A549 (cell line): ENCODE measurements around the gene SLAMF1. TPM values are rescaled to one million over a fixed set of nuclear protein-coding genes. Genes with fewer than 3 reads are reported as not detected.
A peak's percentile ranks its signal among the peaks of the same experiment; 100 is the strongest.
"Not testable (repeated sequence)": the region's sequence is repeated elsewhere in the genome, so short reads cannot be mapped to it uniquely, and the experiment has no call there.

Experiments used
- ATAC-seq, 2 experiments: fragments of 200-7000 bp in 1 of 2; fragments of >200 bp in 1 of 2; cut with Nextera tagmentation in 1 of 2; cut with Tn5 transposase in 1 of 2; 3 replicates each; pipeline versions ENCODE4 v1.8.0 to v1.9.1; 2018 to 2020; ENCODE audit warnings: mild to moderate bottlenecking in 1 of 2, moderate library complexity in 1 of 2
- CTCF ChIA-PET: fragments of 300-600 bp; sonication (Branson Sonifier 250); formaldehyde crosslinking; extraction: SDS; loops from one replicate; lab custom pipeline; 2021; ENCODE audit warnings: antibody characterized with exemption, inconsistent platforms; lab: Yijun Ruan, JAX
- POLR2A ChIA-PET: fragments of 350-600 bp; formaldehyde crosslinking; extraction: SDS; loops from one replicate; lab custom pipeline; 2021; ENCODE audit warnings: antibody characterized with exemption, inconsistent platforms; lab: Yijun Ruan, JAX
- DNase-seq, 2 experiments: peaks; one replicate each; pipeline versions ENCODE4 v3.0.0 to v3.0.0-alpha.2; 2011 to 2016; ENCODE audit warnings: low read depth in 1 of 2, low spot score in 1 of 2
- FAIRE-seq: peaks from 2 replicates; lab custom pipeline; 2011; peaks lifted over from hg19 to GRCh38; lab: Jason Lieb, UNC
- H3K27ac ChIP-seq, 2 experiments: fragments of >200 bp; sonication (Bioruptor Twin); formaldehyde crosslinking; 3 replicates each; pipeline ENCODE4 v1.5.1; 2016 to 2017
- H3K4me1 ChIP-seq: fragments of >200 bp; sonication (Bioruptor Twin); formaldehyde crosslinking; 3 replicates; pipeline ENCODE4 v1.6.1; 2016
- H3K4me2 ChIP-seq: fragments of >200 bp; sonication (Bioruptor Twin); formaldehyde crosslinking; 3 replicates; pipeline ENCODE4 v1.6.1; 2016
- H3K4me3 ChIP-seq: fragments of >200 bp; sonication (Bioruptor Twin); formaldehyde crosslinking; 3 replicates; pipeline ENCODE4 v1.5.1; 2016
- H3K9me3 ChIP-seq: fragments of >200 bp; sonication (Bioruptor Twin); formaldehyde crosslinking; 3 replicates; pipeline ENCODE4 v1.6.1; 2016
- CBX2 ChIP-seq: fragments of 200-600 bp; sonication (generic); IDR thresholded peaks from 2 replicates; pipeline ENCODE4 v1.6.1; 2016; ENCODE audit warnings: low read depth, mild to moderate bottlenecking, borderline replicate concordance
- HEYL ChIP-seq: fragments of 250-450 bp; sonication (Bioruptor Pico); IDR thresholded peaks from 2 replicates; pipeline ENCODE4 v1.8.0; 2021; ENCODE audit warnings: mild to moderate bottlenecking, moderate library complexity
- HOXA7 ChIP-seq: fragments of 250-450 bp; sonication (Bioruptor Pico); IDR thresholded peaks from 2 replicates; pipeline ENCODE4 v1.5.0; 2020; ENCODE audit warnings: mild to moderate bottlenecking, moderate library complexity
- KDM1A ChIP-seq: fragments of 200-600 bp; sonication (generic); IDR thresholded peaks from 2 replicates; pipeline ENCODE4 v1.6.1; 2016; ENCODE audit warnings: low read depth, mild to moderate bottlenecking
- KDM5A ChIP-seq: fragments of 200-600 bp; sonication (generic); IDR thresholded peaks from 2 replicates; pipeline ENCODE4 v1.6.1; 2016; ENCODE audit warnings: antibody characterized with exemption, mild to moderate bottlenecking
- MYC ChIP-seq: IDR thresholded peaks from 2 replicates; pipeline ENCODE4 v1.6.1; 2012; ENCODE audit warnings: mild to moderate bottlenecking, inconsistent platforms, low read length, improper control_type of control experiment, borderline replicate concordance
- NR3C1 ChIP-seq: fragments of >200 bp; sonication (Bioruptor Twin); formaldehyde crosslinking; IDR thresholded peaks from 3 replicates; pipeline ENCODE4 v1.6.1; 2017
- PHF8 ChIP-seq: fragments of 200-600 bp; sonication (generic); IDR thresholded peaks from 2 replicates; pipeline ENCODE4 v1.6.1; 2016; ENCODE audit warnings: low read depth, mild to moderate bottlenecking, antibody characterized with exemption, moderate library complexity, borderline replicate concordance
- RAD21 ChIP-seq, 2 experiments: fragments of >200 bp in 1 of 2; sonication (Bioruptor Twin) in 1 of 2; formaldehyde crosslinking in 1 of 2; IDR thresholded peaks in 1 of 2; conservative IDR thresholded peaks in 1 of 2; 2 replicates in 1 of 2; 3 replicates in 1 of 2; pipeline ENCODE4 v1.6.1; 2012 to 2018; ENCODE audit warnings: inconsistent platforms in 1 of 2
- RARB ChIP-seq: fragments of 250-450 bp; sonication (Bioruptor Pico); IDR thresholded peaks from 2 replicates; pipeline ENCODE4 v1.8.0; 2021; ENCODE audit warnings: mild to moderate bottlenecking, moderate library complexity
- RFX5 ChIP-seq: fragments of 450-650 bp; IDR thresholded peaks from 2 replicates; pipeline ENCODE4 v1.7.1; 2014; ENCODE audit warnings: antibody characterized with exemption, mild to moderate bottlenecking, moderate library complexity
- ZFP36 ChIP-seq: fragments of 450-650 bp; IDR thresholded peaks from 2 replicates; pipeline ENCODE4 v1.6.1; 2014; ENCODE audit warnings: borderline replicate concordance; ENCODE audit not compliant: partially characterized antibody
- ZSCAN20 ChIP-seq: fragments of 250-450 bp; sonication (Bioruptor Pico); IDR thresholded peaks from 2 replicates; pipeline ENCODE4 v1.8.0; 2022; ENCODE audit warnings: mild to moderate bottlenecking, moderate library complexity
- WGBS: methylation state at CpG from one replicate; pipeline ENCODE4 v1.1.6; 2017; ENCODE audit errors: missing lambda C conversion rate; 5-methylcytosine and 5-hydroxymethylcytosine counted together
- polyA minus RNA-seq: library from RNA; depleted of rRNA, polyadenylated mRNA; stranded (reverse); fragments of >200 nt; gene quantifications from 2 replicates; pipeline ENCODE4 v1.2.3, GENCODE V29; 2011; rRNA and poly(A)+ RNA removed
- polyA plus RNA-seq, 4 experiments: library from polyadenylated mRNA; depleted of rRNA in 3 of 4; stranded (reverse); fragments of >200 nt; fragmentation: RNase III in 1 of 4; extraction: RNeasy Plus Mini Kit Qiagen cat#74134 plus additional on column Dnase treatment in 1 of 4; gene quantifications; 2 replicates in 3 of 4; 3 replicates in 1 of 4; pipeline ENCODE4 v1.2.3, GENCODE V29; 2011 to 2017

SLAMF1 gene, protein sequence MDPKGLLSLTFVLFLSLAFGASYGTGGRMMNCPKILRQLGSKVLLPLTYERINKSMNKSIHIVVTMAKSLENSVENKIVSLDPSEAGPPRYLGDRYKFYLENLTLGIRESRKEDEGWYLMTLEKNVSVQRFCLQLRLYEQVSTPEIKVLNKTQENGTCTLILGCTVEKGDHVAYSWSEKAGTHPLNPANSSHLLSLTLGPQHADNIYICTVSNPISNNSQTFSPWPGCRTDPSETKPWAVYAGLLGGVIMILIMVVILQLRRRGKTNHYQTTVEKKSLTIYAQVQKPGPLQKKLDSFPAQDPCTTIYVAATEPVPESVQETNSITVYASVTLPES
- polyA plus RNA-seq (2011; rRNA removed) (not detected in 2 replicates), polyA plus RNA-seq (2017; fragmentation: RNase III; extraction: RNeasy Plus Mini Kit Qiagen cat#74134 plus additional on column Dnase treatment) (not detected in 3 replicates), polyA minus RNA-seq (not detected in 2 replicates)
- polyA plus RNA-seq (2012; cell fraction: cytosol; rRNA removed), result not detected in 2 replicates
- polyA plus RNA-seq (2012; cell fraction: nucleus; rRNA removed), result not detected in 2 replicates

- ChIA-PET CTCF (interaction anchor here (1.1 to 3.0 kb wide), 2 partner anchors 28 to 307 kb away, joined by 3 to 8 read pairs; partner anchors contain the start of gene ITLN2), POLR2A (interaction anchor here (0.6 kb wide), 1 partner anchor 33 kb away, joined by 3 read pairs; no protein-coding TSS in a partner anchor)
- ATAC-seq, result no peak; a peak in 1 of 6 replicates
- H3K9me3 ChIP-seq, result no peaks in the 10 kb centered on the region
- H3K4me1 ChIP-seq, result no peaks in the 10 kb centered on the region
- TF ChIP-seq ZFP36, result no peak
- no peak for TF ChIP-seq MYC
- TF ChIP-seq RARB (CRISPR knock-in tag), result no peak
- no peak for TF ChIP-seq HOXA7
- no peak for TF ChIP-seq HEYL (CRISPR knock-in tag)
- no peak for TF ChIP-seq CBX2
- H3K4me2 ChIP-seq, result peak within 1 kb of the TSS; percentile 21; the same call in 1 of the 3 replicates
- DNase-seq, result no peak
- H3K27ac ChIP-seq, result no peak within 1 kb of the TSS
- H3K4me3 ChIP-seq, result no peak within 1 kb of the TSS
- 42% methylated on average over 11 of the region's 11 CpGs for WGBS
- FAIRE-seq, result no peak
These were observed at the start of gene SLAMF1 for GRCh38 chr1:160646711-160647328. TSS of gene SLAMF1 (minus strand) at chr1:160647044. CDS start at chr1:160646945, 99 bp downstream.

DNA sequence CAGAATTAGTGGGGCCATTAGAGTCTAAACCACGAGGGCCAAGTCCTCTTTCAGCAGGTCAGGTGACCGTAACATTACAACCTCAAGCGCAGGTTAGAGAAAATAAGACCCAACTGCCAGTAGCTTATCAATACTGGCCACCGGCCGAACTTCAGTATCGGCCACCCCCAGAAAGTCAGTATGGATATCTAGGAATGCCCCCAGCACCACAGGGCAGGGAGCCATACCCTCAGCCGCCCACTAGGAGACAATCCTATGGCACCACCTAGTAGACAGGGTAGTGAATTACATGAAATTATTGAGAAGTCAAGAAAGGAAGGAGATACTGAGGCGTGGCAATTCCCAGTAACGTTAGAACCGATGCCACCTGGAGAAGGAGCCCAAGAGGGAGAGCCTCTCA, 45.5 kb upstream of the SLAMF1 start:
- POLR2A ChIA-PET, H3K27ac ChIP-seq, DNase-seq, H3K4me1 ChIP-seq, H3K4me2 ChIP-seq: not testable (repeated sequence)
- TF ChIP-seq RAD21 (conservative IDR thresholded peaks at IDR 0.05 in 1 of 2, IDR thresholded peaks at IDR 0.05 in 1 of 2), result peak in 1 of 2 experiments; percentile 44; a peak in 1 of 5 replicates
- TF ChIP-seq, all 56 proteins: peak for 1; not testable (repeated sequence) for 55
- not testable (repeated sequence) for ATAC-seq, H3K4me3 ChIP-seq, FAIRE-seq, H3K9me3 ChIP-seq
- WGBS, result 48% methylated on average over 10 of the region's 10 CpGs
- CTCF ChIA-PET, result interaction anchor here (0.6 to 1.0 kb wide), 2 partner anchors 11 to 295 kb away, joined by 4 to 5 read pairs; no protein-coding TSS in a partner anchor

DNA sequence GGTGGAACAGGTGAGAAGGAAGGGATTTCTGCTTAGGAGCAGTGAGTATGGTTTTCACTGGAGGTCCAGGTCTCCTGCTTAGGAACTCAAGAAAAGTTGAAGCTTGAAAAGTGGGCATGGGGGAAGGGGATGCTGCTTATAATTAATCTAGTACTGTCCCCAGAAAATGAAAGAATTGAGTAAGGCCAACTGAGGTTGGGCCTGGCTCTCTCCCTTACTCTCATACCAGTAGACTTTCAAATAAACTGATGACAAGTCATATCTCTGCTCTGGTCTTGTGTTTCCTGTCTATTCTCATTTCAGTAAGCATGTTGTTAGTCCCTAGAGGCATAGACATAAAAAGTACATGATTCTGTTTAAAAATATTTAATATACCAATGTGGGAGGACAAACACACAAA, 38.4 kb upstream of the SLAMF1 start:
- POLR2A ChIA-PET, result no interaction called here
- CTCF ChIA-PET, result interaction anchor here (1.4 to 3.5 kb wide), 2 partner anchors 10 to 145 kb away, joined by 4 to 17 read pairs; no protein-coding TSS in a partner anchor
- FAIRE-seq (no peak), ATAC-seq (no peak), DNase-seq (no peak)
- TF ChIP-seq MYC (no peak), PHF8 (no peak), KDM1A (no peak), KDM5A (no peak), ZSCAN20 (CRISPR knock-in tag) (no peak)
- H3K4me1 ChIP-seq, result no peaks in the 10 kb centered on the region
- H3K4me2 ChIP-seq, result no peak overlapping the region
- no peak overlapping the region for H3K27ac ChIP-seq
- no peaks in the 10 kb centered on the region for H3K9me3 ChIP-seq
- H3K4me3 ChIP-seq, result no peak overlapping the region

DNA sequence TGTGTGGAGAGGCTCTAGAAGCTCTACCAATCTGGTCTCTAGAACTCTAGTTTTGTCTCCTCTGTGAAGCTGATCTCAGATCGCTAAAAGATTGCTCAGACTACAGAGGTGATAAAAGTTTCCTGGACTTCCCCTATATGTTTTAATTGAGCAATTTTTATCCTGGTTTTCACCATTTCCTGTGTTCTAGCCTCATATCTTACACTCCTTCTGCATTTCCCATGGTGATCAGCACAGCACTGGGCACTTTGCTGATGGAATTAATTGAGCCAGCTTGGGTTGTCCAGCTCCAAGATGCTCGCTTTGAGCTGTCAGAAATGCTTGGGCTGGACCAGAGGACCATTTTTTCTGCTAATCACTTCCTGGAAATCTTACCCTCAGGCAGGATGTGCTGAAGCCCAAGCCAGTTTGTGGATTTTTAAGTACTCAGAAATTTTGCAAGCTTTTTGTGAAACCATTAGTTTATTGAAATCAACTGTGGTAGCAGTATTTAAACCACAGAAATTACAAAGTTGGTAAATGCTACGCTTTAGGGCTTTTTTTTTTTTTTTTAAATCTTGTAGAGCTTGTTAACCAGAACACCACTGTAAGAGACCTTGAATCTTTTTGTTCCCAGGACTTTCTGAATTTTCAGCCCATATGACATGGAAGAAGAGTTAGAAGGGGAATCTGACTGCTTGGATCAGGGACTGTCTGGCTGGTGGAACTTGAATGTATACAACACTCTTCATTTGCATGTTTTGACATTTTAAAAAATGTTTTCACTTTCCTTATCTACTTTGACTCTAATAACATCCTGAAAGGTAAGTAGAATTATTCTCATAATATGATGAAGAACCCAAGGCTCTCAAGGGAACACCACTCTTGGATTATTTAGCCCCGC, 36.4 kb upstream of the SLAMF1 start:
- POLR2A ChIA-PET, result no interaction called here
- CTCF ChIA-PET, result interaction anchor here (0.7 to 3.5 kb wide), 7 partner anchors 8 to 271 kb away, joined by 3 to 17 read pairs (median 3); partner anchors contain the start of gene ITLN2
- TF ChIP-seq RFX5 (no peak), NR3C1 (no peak)
- TF ChIP-seq, all 56 proteins: peak for 0
- Histone ChIP-seq H3K9me3 (no peaks in the 10 kb centered on the region), H3K4me1 (no peaks in the 10 kb centered on the region), H3K27ac (no peak overlapping the region), H3K4me3 (no peak overlapping the region), H3K4me2 (no peak overlapping the region)
- no peak for ATAC-seq
- 19% methylated on average over 4 of the region's 4 CpGs for WGBS
- no peak for FAIRE-seq
- DNase-seq, result no peak
